COLO829 (cell line): Measurements from ENCODE around the gene KRT40.

Experiments
- DNase-seq: peaks from one replicate; pipeline ENCODE4 v3.0.0; 2012; ENCODE audit warnings: low spot score

The KRT40 gene

DNA sequence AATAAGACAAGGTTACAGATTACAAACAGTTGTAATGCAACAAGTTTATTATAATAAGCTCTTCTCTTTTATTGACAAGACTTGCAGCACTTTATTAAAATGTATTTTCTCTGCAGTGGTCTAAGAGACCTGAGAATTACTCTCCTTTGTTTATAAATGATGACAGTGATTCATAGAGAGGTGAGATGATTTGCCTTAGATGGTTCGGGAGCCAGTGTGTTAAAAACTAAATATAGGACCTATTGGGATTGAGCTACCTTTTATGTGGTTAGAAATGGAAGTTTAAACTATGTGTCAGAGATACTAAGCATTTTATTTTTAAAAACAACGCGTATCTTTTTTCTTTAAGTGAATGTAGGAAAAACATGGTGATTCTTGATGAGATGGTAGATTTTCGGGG, 12.7 kb upstream of the KRT40 start:
- DNase-seq, result no peak

DNA sequence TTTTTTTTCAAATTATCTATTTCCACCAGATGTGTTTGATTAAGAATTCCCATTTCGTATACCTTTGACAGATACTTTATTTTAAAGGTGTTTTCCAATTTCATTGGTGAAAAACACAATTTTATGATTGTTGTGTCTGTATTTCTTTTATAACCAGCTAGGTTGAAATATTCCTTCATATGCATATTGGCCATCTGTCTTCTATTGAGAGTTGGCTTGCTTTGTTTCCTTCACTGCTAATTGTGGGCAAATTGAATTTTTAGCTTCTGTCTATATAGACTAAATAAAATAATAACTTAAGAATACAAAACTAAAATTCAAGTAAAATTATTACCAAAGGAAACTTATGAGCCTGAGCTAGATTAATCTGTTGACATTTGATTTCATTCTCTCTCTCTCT, 11.0 kb upstream of the KRT40 start:
- DNase-seq, result no peak

DNA sequence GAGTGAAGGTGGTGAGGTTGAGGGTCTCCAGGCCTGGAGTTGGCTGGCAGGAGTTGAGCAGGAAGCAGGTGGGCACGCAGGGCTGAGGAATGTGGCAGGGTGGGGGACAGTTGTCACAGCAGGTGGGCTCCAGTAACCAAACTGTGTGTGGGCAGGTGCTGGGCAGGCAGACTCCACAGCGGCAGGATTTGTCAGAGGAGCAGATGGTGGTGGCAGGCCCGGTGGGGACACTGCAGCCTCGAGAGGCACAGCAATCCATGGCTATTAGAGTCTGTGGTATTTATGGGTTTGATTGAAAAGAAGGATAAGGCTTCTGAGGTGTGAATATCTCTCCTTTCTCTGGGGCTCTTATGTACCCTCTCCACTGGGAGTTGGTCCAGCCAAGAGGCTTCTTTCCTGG, 9.7 kb upstream of the KRT40 start, which contains the start of gene KRTAP3-3:
Gene KRTAP3-3, minus strand, starts transcription at position 326 of the 400 bp plus-strand sequence. Its CDS starts 67 bp downstream, at position 259.
- no peak for DNase-seq

DNA sequence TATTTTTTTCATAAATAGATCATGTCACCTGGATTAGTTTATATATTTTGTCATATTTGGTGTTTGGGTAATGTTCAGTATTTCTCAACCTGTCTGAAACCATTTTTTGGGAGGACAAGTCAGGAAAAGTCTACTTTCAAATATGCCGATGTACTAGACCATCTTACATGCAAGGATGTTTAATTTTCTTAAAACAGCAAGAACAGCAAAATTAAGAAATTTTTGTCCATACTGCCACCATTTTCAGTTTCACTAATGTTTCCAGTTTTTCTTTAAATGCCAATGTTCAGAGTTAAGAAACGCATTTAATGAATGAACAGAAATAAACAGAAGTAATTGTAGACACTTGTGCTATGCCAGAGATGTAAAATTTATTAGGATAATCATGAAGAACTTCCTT, 9.0 kb upstream of the KRT40 start:
- DNase-seq, result no peak

DNA sequence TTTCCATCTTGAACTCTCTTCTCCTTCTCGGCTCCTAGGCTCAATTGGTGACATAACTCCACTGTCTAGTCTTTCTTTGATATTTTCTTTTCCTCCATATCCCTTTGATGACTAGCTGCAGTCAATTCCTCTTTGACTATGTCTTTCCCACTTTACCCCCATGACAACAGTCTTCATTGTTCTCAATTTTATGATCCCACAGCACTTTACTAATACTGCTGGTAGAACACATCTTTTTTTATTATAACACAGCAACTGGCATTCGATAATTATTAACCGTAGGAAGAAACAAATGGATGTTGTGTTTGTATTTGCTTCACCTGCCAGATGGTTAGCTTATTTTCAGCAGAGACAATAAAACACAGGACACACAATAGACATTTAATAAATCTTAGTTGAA, 8.5 kb upstream of the KRT40 start:
- peak; percentile 26 for DNase-seq

DNA sequence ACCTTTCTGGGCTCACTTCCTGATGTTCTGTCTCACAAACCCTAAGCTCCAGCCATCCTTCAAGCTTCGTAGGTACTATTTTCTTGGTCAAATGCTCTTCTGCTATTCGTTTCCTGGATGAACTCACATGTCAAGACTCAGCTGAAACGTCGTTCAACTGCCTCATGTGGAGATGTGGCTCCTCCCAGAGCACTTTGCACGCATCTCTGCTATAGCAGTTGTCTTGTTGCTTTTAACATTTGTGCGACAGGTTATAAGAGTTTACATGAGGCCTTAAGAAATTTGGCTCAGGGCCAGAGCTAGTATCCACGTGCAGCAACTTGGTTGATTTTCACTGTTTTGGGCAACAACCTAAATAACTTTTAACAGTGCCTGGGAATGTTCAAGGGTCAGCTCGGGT, 2.8 kb upstream of the KRT40 start:
- no peak for DNase-seq

DNA sequence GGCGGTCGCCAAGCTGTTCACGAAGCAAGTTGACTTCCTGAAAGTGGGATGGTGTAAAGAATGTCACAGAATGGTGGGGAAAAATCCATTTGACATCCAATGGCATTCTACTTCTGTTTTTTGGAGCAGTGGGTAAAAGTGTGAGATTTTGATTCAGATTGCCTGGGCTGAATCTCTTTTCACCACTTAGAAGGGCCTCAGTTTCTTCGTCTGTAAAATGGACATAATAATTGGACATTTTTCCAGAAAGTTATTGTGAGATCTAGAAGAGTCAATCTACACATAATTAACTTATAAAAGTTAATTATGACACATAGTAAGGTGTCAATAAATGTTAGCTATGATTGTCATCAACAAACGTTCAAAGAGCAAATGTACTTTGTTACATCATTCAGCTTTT, 3.0 kb downstream of the KRT40 start:
- no peak for DNase-seq

DNA sequence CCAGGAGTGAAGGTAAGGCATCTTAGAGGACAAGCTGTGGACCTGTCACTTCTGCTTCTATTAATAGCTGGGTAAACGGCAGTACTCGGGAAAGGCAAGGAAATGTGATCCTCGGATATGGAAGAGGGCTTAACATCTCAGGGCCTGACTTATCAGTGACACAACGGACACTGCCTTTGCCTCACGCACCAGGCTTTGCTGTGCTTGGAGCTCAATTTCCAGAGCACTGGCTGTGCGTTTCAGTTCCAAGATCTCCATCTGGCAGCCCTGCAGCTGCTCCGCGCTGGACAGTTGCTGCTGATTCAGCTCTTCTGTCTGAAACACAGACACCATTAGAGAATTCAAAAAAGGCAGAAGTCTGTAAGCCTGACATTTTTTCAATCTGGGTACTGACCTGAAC, 3.5 kb downstream of the KRT40 start:
- DNase-seq, result no peak

DNA sequence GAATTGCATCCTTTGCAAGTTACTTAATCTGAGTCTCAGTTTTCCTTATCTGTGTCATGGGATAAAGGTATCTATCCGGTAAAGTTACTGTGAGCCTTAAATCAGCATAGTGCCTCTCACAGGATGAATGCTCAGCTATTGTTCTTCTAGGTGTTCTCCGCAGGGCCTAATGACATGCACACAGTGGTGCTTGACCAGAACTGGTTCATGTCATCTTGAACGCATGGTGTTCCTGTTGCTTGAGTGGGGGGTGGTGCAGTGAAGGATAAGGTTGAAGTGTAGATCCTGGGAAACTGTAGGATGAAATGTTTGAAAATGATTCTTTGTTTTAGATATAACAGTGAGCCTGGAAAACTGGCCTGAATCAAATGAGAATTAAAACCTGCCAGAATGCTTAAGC, 4.0 kb downstream of the KRT40 start:
- DNase-seq, result no peak

DNA sequence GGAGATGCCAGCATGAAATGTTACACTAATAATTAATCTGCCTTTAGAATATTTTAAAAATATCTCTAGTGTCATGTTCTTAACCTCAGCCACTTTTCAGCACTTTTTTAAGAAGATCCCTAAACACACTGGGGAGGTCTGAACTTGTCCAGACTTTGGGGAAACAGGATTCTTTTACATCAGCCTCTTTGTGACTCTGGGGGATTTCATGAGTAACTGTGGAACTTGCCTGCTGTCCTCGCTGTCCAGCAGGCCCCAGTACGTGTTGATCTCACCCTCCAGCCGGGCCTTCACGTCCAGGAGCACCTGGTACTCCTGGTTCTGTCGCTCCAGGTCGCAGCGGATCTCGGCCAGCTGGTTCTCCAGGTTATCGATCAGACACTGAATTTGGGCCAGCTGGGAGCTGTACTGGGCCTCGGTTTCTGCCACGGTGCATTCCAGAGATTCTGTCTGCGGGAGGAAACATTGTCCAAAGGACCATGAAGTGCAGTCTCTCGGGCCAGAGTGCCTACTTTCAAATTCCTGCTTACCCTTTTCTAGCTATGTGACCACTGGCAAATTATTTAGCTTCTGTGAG, 5.5 kb downstream of the KRT40 start:
- no peak for DNase-seq

DNA sequence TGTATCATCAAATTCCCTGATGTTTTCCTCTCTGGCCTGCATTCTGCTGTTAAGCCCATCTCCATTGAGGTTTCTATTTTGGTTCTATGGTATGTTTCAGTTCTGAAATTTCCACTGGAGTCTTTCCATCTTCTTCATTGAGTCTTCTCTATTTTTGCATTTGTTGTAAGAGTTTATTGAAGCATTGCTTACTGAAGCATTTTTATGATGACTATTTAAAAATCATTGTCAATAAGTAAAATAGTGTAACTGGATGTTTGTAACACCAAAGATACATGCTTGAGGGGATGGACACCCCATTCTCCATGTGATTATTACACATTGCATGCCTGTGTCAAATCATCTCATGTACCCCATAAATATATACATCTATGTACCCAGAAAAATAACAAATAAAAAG, 8.6 kb downstream of the KRT40 start:
- no peak for DNase-seq

DNA sequence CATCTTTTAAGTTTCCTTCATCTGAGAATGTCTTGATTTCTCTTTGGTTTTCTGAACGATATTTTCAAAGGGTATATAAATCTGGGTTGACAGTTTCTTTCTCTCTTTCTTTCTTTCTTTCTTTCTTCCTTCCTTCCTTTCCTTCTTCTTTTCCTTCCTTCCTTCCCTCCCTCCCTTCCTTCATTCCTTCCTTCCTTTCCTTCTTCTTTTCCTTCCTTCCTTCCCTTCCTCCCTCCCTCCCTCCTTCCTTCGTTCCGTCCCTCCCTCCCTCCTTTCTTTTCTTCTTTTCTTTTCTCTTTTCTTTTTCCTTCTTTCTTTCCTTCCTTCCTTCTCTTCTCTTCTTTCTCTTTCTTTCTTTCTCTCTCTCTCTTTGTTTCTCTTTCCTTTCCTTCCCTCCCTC, 9.8 kb downstream of the KRT40 start:
- DNase-seq, result no peak

DNA sequence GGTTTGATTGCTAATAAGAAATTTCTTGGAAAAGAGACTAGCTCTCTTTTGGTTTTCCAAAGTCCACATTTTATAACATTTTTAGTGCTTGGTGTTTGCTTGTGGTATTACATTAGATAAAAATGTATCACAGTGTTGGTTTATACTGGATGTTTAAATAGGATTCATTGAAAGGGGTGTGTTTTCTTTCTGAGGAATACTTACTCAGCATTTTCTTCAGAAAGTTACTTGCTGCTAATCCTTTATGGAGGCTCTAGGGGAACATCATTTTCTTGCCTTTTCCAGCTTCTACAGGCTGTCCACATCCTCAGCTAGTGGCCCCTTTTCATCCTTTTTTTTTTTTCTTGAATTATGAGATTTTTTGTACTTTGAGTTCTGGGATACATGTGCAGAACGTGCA, 16.5 kb downstream of the KRT40 start:
- DNase-seq, result no peak

DNA sequence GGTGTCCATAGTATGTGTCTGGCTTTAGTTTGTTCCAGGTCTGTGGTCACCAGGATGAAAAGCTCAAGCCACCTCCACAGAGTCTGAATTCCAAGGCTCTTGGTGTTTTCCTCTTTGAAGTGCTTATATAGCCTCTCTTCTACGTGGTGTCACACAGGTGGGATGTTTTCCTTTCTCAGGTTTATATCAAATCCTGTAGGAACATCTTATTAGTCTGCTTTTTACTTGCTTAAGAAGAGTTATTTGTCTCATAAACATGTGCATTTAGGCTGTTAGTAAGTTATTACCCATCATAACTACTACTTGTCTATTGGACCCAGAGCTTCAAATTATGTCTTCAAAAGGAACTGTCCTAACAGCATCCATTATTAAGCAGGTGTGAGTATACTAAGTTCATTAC, 17.3 kb downstream of the KRT40 start, which contains the start of gene KRT39:
Gene KRT39, minus strand, starts transcription at position 101 of the 400 bp plus-strand sequence. Its CDS starts 92 bp downstream, at position 9.
- DNase-seq, result no peak

DNA sequence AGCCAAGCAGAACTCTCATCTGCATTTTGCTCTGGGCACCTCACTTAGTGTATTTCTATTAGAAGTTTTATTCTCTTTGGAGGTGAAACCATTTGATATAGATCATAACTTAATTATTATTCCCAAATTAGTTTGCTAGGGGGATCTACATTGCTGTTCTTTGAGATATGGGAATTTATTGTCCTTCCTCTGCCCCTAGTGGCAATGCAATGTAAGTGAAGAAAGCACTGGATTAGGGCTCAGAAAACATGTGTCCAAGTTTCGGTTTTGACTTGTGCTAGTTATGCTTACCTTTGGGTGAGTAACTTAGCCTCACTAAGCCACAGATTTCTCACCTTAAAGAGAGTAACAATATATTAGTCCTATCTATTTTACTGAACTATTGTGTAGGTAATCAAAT, 20.3 kb downstream of the KRT40 start:
- peak; percentile 49 for DNase-seq

DNA sequence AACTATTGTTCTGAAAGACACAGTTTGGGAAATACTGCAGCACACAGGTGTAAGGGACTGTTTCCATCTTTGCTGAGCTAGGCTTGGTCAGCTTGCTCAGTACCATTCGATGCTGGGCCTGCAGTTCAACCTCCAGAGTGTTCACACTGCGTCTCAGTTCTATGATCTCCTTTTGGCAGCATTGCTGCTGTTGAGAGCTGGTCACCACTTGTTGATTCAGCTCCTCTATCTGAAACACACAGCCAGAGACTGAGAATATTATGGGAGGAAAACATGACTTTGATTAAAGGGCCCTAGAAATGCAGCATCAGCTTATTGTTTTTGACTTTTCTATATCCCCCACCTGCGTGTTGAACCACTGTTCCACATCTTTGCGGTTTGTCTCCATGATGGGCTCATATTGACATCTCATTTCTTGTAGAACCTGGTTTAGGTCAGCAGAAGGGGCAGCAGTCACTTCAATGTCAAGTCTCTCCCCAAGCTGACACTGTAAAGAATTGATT, 22.0 kb downstream of the KRT40 start:
- DNase-seq, result no peak

DNA sequence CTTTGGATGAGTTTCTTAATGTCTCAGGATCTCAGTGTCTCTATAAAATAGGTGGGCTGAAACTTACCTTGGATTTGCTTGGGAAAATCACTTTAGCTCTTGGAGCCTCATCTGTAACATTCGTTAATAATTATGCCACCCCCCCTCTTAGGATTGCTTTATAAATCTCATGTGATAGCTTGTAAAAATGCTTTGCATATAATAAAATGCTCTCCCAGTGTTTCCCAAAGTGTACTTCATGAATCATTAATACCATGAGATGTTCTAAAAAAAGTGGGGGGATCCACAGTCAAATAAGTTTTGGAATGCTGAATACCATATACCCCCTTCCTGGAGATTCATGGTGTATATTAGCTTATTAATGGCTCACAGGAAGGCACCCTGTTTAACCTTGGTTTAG, 22.5 kb downstream of the KRT40 start:
- no peak for DNase-seq

DNA sequence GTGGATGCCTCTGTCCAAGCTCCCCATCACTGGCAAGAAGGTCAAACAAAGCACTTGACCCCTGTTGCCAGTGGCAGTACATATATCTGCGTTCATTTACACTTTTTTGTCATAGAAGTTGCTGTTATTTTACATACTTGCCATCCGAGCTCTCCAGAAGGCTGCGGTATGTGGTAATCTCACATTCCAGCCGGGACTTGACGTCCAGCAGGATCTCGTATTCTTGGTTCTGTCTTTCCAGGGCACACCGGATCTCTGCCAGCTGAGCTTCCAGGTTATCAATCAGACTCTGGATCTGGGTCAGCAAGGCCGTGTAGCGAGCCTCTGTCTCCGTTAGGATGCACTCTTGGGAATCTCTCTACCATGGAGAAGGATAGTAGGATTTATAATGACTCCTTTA, 24.0 kb downstream of the KRT40 start:
- DNase-seq, result no peak

DNA sequence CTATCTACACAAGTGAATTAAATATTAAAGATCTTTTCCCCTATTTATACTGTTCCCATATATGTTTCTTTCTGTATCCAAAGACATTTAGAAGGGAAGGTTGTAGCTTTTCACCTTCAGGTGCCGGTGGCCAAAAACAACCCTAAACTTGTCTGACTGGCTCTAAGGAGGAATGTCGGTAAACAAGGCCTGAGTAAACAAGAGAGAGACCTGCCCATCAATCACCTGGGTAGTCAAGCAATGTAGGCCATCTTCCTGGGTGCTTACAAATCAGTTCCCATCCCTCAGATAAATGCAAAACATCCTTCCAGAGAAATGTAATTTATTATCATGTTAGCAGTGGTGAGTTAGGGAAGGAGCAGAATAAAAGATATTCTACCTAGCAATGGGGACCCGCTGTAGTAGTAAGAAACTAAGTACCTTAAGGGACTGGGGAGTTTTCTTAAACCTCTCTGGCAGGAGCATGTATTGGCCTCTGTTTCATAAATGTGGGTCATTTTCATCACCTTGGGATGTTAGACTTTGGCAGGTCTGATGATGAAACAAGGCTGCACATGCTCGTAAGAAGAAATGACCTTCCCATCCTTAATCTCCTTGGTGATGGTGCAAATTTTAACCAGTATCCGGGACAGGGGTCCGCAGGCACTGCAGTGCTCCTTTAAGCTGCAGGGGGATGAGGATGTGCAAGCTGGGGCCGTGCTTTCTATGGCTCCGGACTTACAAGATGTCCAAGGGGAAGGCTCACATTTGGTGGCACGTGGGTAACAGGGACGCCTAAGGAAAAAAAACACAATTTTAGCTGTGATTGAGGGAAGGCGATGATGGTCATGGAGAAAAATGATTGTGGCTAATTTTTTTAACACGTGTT, 25.8 kb downstream of the KRT40 start:
- no peak for DNase-seq

DNA sequence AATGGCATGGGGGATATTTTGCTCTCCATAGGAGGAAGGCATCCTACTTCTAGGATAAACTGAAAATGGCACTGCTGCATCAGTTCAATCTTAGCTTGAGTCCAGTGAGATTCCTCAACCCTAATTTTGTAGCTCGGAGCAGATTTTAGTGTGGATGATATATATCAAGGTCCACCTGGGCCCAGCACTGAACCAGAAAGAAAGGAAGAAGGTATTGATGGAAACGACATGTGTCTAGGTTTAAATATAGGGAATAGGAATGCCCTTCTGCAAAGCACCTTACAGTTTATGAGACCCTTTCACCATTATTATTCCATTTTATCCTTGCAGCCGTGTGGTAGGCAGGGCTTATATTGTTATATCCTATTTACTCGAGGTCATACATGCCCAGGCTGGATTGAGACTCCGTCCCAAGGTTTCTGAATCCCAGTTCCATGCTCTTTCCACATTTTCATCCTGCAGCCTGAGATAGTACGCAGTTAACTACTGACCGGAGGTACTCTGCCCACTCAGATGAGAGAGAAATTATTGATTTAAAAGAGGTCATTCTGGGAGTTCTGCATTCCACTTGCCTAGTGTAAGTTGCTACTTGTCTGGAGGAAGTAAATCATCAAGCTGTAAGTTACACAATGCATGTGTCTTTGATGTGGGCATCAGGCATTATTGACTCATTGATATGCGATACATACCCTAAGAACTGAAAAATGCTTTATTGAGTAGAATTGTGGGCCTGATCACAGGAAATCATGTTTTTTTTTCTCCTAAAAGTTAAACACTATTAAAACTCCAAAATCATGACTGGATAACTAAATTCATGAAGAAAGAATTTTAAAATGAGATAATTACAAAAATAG, 27.5 kb downstream of the KRT40 start:
- DNase-seq, result peak; percentile 80

DNA sequence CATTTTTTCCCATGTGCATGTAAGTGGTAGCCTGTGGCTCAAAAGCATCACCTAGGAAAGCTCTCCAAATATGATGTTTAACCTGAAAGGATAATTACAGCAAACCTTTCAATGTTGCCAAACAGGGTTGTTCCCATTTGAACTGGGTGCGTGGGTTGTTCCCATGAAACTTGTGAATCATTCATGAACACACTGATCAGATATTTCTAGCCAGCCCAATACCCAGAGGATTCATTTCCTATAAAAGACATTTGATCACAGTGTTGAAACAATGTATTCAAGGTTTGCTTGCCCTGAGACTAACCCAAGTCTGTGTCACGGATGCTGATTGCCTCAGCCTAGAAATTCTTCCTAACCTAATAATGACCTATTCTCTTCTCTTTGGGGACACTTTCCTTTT, 30.2 kb downstream of the KRT40 start:
- DNase-seq, result peak; percentile 36

DNA sequence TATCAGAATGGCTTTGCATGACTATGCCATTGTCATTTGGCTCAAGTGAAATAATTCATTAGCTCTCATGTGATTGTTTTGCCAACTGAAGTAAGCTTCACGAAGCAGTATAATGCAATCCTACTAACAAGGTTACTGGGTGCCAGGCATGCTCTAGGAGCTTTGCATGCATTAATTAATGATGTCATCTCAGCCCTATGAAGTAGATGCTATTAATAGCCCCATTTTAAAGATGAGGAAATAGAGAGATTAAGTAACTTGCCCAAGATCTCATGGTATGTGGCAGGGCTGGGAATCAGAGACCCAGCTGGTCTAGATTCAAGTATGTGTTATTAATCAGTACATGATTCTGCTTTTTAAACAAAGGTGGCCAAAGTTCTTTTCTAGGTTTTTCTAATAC, 31.5 kb downstream of the KRT40 start:
- DNase-seq, result no peak

DNA sequence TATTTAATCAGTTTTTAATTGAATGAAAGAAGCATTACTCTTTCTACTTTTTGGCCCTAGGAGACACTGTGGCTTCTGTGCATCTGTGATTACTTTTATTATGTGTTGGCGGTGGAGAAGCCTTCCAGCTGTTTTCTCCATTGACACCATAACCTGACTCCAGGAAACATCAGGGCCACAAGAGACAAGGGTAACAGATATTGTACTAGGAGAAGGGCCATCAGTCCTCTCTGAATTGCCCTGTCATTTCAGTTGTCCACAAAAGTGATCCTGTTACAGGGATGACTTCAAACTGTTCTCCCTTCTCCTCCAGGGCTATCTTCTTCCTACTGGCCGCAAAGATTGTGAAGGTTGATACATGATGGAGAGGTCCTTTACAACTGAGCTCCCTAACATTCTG, 32.0 kb downstream of the KRT40 start:
- DNase-seq, result no peak
